GM19397 (cell line): ENCODE measurements around the gene LRIG1.

Experiments
- ATAC-seq: cut with Tn5 transposase; IDR thresholded peaks from one replicate; pipeline ENCODE4 v1.9.1; 2021; ENCODE audit warnings: mild to moderate bottlenecking, moderate library complexity; ENCODE audit not compliant: unreplicated experiment

Gene LRIG1

GRCh38 chr3:66489115-66489514, 11.7 kb downstream of the LRIG1 start:
- no peak for ATAC-seq

- ATAC-seq, result no peak
Measured at GRCh38 chr3:66488492-66488891, 12.3 kb downstream of the LRIG1 start.

GRCh38 chr3:66487465-66487864, 13.4 kb downstream of the LRIG1 start:
- no peak for ATAC-seq

- ATAC-seq, result no peak
Measured at GRCh38 chr3:66486646-66487045, 14.2 kb downstream of the LRIG1 start.

GRCh38 chr3:66486202-66486601, 14.6 kb downstream of the LRIG1 start:
- ATAC-seq, result no peak

- no peak for ATAC-seq
Measured at GRCh38 chr3:66485291-66485968, 15.4 kb downstream of the LRIG1 start.

GRCh38 chr3:66484106-66484844, 16.5 kb downstream of the LRIG1 start:
- ATAC-seq, result no peak

- peak; percentile 51 for ATAC-seq
Measured at GRCh38 chr3:66483409-66483906, 17.4 kb downstream of the LRIG1 start.

GRCh38 chr3:66483006-66483405, 17.8 kb downstream of the LRIG1 start:
- ATAC-seq, result no peak

- ATAC-seq, result no peak
Measured at GRCh38 chr3:66482018-66482404, 18.8 kb downstream of the LRIG1 start.

GRCh38 chr3:66481071-66482017, 19.5 kb downstream of the LRIG1 start:
- ATAC-seq, result no peak

- ATAC-seq, result no peak
Measured at GRCh38 chr3:66480666-66481065, 20.2 kb downstream of the LRIG1 start.

- no peak for ATAC-seq
Measured at GRCh38 chr3:66479532-66479947, 21.3 kb downstream of the LRIG1 start.

GRCh38 chr3:66478960-66479359, 21.9 kb downstream of the LRIG1 start:
- ATAC-seq, result no peak

- ATAC-seq, result no peak
Measured at GRCh38 chr3:66477856-66478255, 23.0 kb downstream of the LRIG1 start.

GRCh38 chr3:66476852-66477381, 23.9 kb downstream of the LRIG1 start:
- no peak for ATAC-seq

- no peak for ATAC-seq
Measured at GRCh38 chr3:66475386-66476020, 25.3 kb downstream of the LRIG1 start.

- no peak for ATAC-seq
Measured at GRCh38 chr3:66473692-66474091, 27.1 kb downstream of the LRIG1 start.

GRCh38 chr3:66473181-66473580, 27.6 kb downstream of the LRIG1 start:
- ATAC-seq, result no peak

- peak; percentile 61 for ATAC-seq
Measured at GRCh38 chr3:66472313-66473134, 28.3 kb downstream of the LRIG1 start.
